Measurements from ENCODE around the gene FHOD3.

- TF ChIP-seq CTCF (IDR thresholded peaks at IDR 0.05) (no peak), EP300 (IDR thresholded peaks at IDR 0.05; ENCODE audit: low read depth) (no peak)
Measured at GRCh38 chr18:36454848-36455458, 157.4 kb downstream of the FHOD3 start.
